ENCODE results near the gene PHF3.

PHF3 gene

DNA sequence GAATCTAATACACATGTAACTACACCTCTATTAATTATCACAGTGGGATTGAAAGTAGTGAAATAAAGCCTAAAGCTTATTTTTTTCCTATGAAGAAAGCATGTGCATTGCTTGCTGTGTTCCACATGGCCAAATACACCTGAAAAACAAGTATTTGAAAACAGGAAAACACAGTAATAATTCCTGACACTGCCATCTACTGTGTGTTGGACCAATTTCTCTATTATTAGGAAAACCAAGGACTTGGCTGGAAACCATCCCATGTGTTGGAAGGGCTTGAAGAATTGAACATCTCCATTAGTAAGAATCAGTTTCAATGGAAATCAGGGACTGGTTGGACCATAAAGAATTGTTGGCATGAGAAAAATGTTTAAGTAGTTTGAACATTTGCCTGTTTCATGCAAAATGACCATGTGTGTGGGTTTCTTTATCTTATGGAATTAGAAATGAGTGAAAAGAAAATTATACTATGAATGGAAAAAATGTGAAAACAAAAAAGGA, 124.1 kb downstream of the PHF3 start:
- in situ Hi-C loops (cut with HindIII; ENCODE audit: low sequenced_read_pairs): no loop called here
- DNase-seq (ENCODE audit: low read depth): no peak
- TF ChIP-seq, protein P1, sequence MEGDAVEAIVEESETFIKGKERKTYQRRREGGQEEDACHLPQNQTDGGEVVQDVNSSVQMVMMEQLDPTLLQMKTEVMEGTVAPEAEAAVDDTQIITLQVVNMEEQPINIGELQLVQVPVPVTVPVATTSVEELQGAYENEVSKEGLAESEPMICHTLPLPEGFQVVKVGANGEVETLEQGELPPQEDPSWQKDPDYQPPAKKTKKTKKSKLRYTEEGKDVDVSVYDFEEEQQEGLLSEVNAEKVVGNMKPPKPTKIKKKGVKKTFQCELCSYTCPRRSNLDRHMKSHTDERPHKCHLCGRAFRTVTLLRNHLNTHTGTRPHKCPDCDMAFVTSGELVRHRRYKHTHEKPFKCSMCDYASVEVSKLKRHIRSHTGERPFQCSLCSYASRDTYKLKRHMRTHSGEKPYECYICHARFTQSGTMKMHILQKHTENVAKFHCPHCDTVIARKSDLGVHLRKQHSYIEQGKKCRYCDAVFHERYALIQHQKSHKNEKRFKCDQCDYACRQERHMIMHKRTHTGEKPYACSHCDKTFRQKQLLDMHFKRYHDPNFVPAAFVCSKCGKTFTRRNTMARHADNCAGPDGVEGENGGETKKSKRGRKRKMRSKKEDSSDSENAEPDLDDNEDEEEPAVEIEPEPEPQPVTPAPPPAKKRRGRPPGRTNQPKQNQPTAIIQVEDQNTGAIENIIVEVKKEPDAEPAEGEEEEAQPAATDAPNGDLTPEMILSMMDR (IDR thresholded peaks at IDR 0.05; ENCODE audit: low read depth, low read length, missing control alignments): peak; percentile 7
- no peak overlapping the region for H3K4me3 ChIP-seq (ENCODE audit: low read depth, low read length)

DNA sequence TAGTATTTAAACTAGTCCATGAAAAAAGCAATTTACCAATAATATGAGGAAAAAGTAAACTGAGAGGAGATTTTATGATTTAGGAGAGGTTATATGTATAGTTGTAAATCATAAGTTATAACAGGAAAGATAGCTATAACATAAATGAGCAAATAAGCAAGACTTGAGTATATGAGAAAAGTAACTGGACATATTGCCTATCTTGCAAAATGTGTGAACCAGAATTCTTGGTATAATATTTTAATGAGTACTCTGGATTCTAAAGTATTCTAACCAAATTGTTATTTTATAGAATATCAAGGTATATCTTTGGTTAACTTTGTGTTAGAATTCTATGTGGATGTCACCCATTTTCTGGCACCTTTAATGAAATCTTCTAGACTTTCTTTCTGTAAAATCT, 124.6 kb downstream of the PHF3 start:
- TF ChIP-seq, protein P1 (IDR thresholded peaks at IDR 0.05; ENCODE audit: low read depth, low read length, missing control alignments): no peak
- DNase-seq (ENCODE audit: low read depth): no peak
- in situ Hi-C loops (cut with HindIII; ENCODE audit: low sequenced_read_pairs): no loop called here
- H3K4me3 ChIP-seq (ENCODE audit: low read depth, low read length): no peak overlapping the region

DNA sequence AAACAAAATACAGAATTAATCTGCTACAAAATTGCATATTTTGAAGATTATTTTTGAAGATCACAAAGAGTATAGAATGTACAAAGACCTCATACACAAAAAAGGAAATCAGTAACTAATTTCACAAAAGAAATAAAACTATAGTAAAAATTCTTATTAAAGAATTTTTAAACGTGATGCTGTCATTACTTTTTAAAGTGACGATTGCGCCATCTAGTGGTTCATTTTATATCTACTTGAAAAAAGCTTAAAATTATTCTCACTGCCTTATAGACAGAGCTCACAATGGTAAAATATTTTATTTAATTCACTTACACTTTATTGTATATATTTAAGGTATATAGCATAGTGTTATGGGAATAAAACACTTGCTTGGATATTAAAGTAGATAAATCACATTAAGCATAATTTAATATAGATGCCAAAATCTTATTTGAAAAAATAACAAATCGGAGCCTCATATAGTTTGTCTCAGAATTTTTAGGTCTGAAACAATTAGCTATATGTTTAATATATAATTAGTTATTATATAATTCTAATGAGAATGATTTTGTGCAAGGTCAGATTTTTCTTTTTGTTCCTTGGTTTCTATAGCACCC, 128.8 kb downstream of the PHF3 start:
- TF ChIP-seq, protein P1 (IDR thresholded peaks at IDR 0.05; ENCODE audit: low read depth, low read length, missing control alignments): no peak
- DNase-seq (ENCODE audit: low read depth): peak; percentile 41
- H3K4me3 ChIP-seq (ENCODE audit: low read depth, low read length): no peak overlapping the region
- in situ Hi-C loops (cut with HindIII; ENCODE audit: low sequenced_read_pairs): no loop called here

Measured in astrocyte of the cerebellum (primary cell).